HCT116 (cell line): ENCODE data around the gene HOXD1. TPM values are rescaled to one million over a fixed set of nuclear protein-coding genes. Genes with fewer than 3 reads are reported as not detected.

Source experiments
- ATAC-seq: fragments of 200-7000 bp; cut with Tn5 transposase; 2 replicates; pipeline ENCODE4 v1.9.1; 2020; ENCODE audit warnings: mild to moderate bottlenecking, moderate library complexity
- BruUV-seq: library from RNA; stranded (reverse); fragments of 400-500 nt; replicated peaks from 2 replicates; lab custom pipeline; 2021; lab: Mats Ljungman, UMichigan
- CTCF ChIA-PET: fragments of 300-600 bp; sonication (Branson Sonifier 250); formaldehyde crosslinking; loops from one replicate; lab custom pipeline; 2021; ENCODE audit warnings: antibody characterized with exemption; lab: Charles Lee
- POLR2A ChIA-PET: fragments of 300-600, 350-600 bp; sonication (Branson Sonifier 250); formaldehyde crosslinking; loops from one replicate; lab custom pipeline; 2021; ENCODE audit warnings: antibody characterized with exemption; lab: Charles Lee
- RAD21 ChIA-PET, 2 experiments: fragments of 300-600 bp; sonication (Branson Sonifier 250); formaldehyde crosslinking; loops; one replicate each; lab custom pipeline; 2023; ENCODE audit warnings: low total read pairs in 2 of 2; ENCODE audit not compliant: uncharacterized antibody in 2 of 2, unreplicated experiment in 2 of 2, low non-redundant PET in 1 of 2; lab: Charles Lee
- DNase-seq: peaks from one replicate; pipeline ENCODE4 v3.0.0-alpha.2; 2010; ENCODE audit warnings: low read depth, low spot score
- H2AFZ ChIP-seq: fragments of 200-600 bp; shearing (Covaris generic), sonication (generic); 2 replicates; pipeline ENCODE4 v1.6.1; 2017; ENCODE audit warnings: low read depth, mixed run types, mixed read lengths, antibody characterized with exemption, low read length; ENCODE audit not compliant: poor library complexity, severe bottlenecking
- H3K27ac ChIP-seq: 2 replicates; pipeline ENCODE4 v1.5.1; 2012; ENCODE audit warnings: low read depth, low read length
- H3K27me3 ChIP-seq: fragments of 200-600 bp; sonication (generic); 2 replicates; pipeline ENCODE4 v1.6.1; 2016; ENCODE audit warnings: mixed run types, low read length, mixed read lengths; ENCODE audit not compliant: insufficient read depth
- H3K36me3 ChIP-seq, 2 experiments: fragments of 200-500 bp in 1 of 2; fragments of 200-600 bp in 1 of 2; sonication (Bioruptor generic) in 1 of 2; sonication (generic) in 1 of 2; 2 replicates each; pipeline versions ENCODE4 v1.5.1 to v1.6.1; 2014 to 2016; ENCODE audit warnings: low read length in 2 of 2, inconsistent platforms in 1 of 2, mixed read lengths in 1 of 2, mixed run types in 1 of 2; ENCODE audit not compliant: insufficient read depth in 2 of 2, control insufficient read depth in 1 of 2
- H3K4me1 ChIP-seq, 2 experiments: fragments of 200-600 bp in 1 of 2; sonication (generic) in 1 of 2; 2 replicates each; pipeline versions ENCODE4 v1.5.1 to v1.6.1; 2012 to 2017; ENCODE audit warnings: low read length in 2 of 2, inconsistent platforms in 1 of 2, mild to moderate bottlenecking in 1 of 2, mixed read lengths in 1 of 2, mixed run types in 1 of 2, moderate library complexity in 1 of 2; ENCODE audit not compliant: insufficient read depth in 2 of 2, control insufficient read depth in 1 of 2
- H3K4me2 ChIP-seq: fragments of 200-600 bp; sonication (generic); 2 replicates; pipeline ENCODE4 v1.6.1; 2017; ENCODE audit warnings: mixed run types, low read length, mixed read lengths
- H3K4me3 ChIP-seq, 2 experiments: fragments of 200-600 bp in 1 of 2; sonication (generic) in 1 of 2; replicated peaks in 1 of 2; 2 replicates each; pipeline ENCODE4 v1.5.1; 2011 to 2016; ENCODE audit warnings: low read length in 2 of 2, control low read depth in 1 of 2, low read depth in 1 of 2, mild to moderate bottlenecking in 1 of 2, mixed read lengths in 1 of 2, mixed run types in 1 of 2
- H3K79me2 ChIP-seq: fragments of 200-600 bp; sonication (generic); 2 replicates; pipeline ENCODE4 v1.6.1; 2017; ENCODE audit warnings: mild to moderate bottlenecking, mixed run types, low read length, moderate library complexity, mixed read lengths; ENCODE audit not compliant: insufficient read depth
- H3K9ac ChIP-seq: fragments of 200-600 bp; sonication (generic); 2 replicates; pipeline ENCODE4 v1.6.1; 2016; ENCODE audit warnings: low read length, mixed read lengths
- H3K9me2 ChIP-seq: fragments of 200-600 bp; sonication (generic), shearing (Covaris generic); 2 replicates; pipeline ENCODE4 v1.6.1; 2017; ENCODE audit warnings: mixed run types, mild to moderate bottlenecking, moderate library complexity; ENCODE audit not compliant: insufficient read depth
- H3K9me3 ChIP-seq, 2 experiments: fragments of 200-500 bp in 1 of 2; fragments of 200-600 bp in 1 of 2; sonication (Bioruptor generic) in 1 of 2; sonication (generic) in 1 of 2; 2 replicates each; pipeline ENCODE4 v1.6.1; 2014 to 2017; ENCODE audit warnings: low read length in 2 of 2, mixed read lengths in 2 of 2, inconsistent platforms in 1 of 2, low read depth in 1 of 2, mild to moderate bottlenecking in 1 of 2, mixed run types in 1 of 2, moderate library complexity in 1 of 2; ENCODE audit not compliant: control insufficient read depth in 1 of 2, insufficient read depth in 1 of 2
- H4K20me1 ChIP-seq: fragments of 200-600 bp; sonication (generic), shearing (Covaris generic); 2 replicates; pipeline ENCODE4 v1.6.1; 2017; ENCODE audit warnings: mixed run types, mild to moderate bottlenecking, moderate library complexity; ENCODE audit not compliant: insufficient read depth
- CBX3 ChIP-seq: IDR thresholded peaks from 2 replicates; pipeline ENCODE4 v1.6.1; 2012; ENCODE audit warnings: low read depth
- CEBPB ChIP-seq: IDR thresholded peaks from 2 replicates; pipeline ENCODE4 v1.6.1; 2012; ENCODE audit warnings: low read depth
- EGR1 ChIP-seq: IDR thresholded peaks from 2 replicates; pipeline ENCODE4 v1.6.1; 2012; ENCODE audit warnings: low read depth
- EZH2phosphoT487 ChIP-seq: fragments of 200-600 bp; IDR thresholded peaks from 2 replicates; pipeline ENCODE4 v1.6.1; 2018; ENCODE audit warnings: antibody characterized with exemption, borderline replicate concordance
- POLR2AphosphoS5 ChIP-seq: IDR thresholded peaks from 2 replicates; pipeline ENCODE4 v1.6.1; 2011; ENCODE audit warnings: mild to moderate bottlenecking, low read depth, low read length, moderate library complexity
- SIN3A ChIP-seq: IDR thresholded peaks from 2 replicates; pipeline ENCODE4 v1.6.1; 2012; ENCODE audit warnings: low read depth
- YY1 ChIP-seq: IDR thresholded peaks from 2 replicates; pipeline ENCODE4 v1.6.1; 2011; ENCODE audit warnings: low read length, low read depth, moderate library complexity, mild to moderate bottlenecking; ENCODE audit not compliant: insufficient replicate concordance; ENCODE audit errors: extremely low read depth
- ZNF274 ChIP-seq: fragments of 200-500 bp; sonication (Bioruptor generic); IDR thresholded peaks from 2 replicates; pipeline ENCODE4 v1.6.1; 2014; ENCODE audit warnings: mild to moderate bottlenecking, low read depth, low read length, inconsistent platforms
- intact Hi-C: fragments of 100-400 bp; cut with micrococcal nuclease; formaldehyde crosslinking; loops from 2 replicates; pipeline ENCODE4 v1.10.0; 2022
- total RNA-seq: library from RNA; stranded (reverse); gene quantifications from one replicate; pipeline ENCODE4 v1.2.1, GENCODE V29; 2021; ENCODE audit not compliant: unreplicated experiment
- TF ChIP-seq, protein P1 (sequence below): IDR thresholded peaks from 2 replicates; pipeline ENCODE4 v1.6.1; 2012

HOXD1 gene
- total RNA-seq, 1 experiment from 2014 or later, result not detected

DNA sequence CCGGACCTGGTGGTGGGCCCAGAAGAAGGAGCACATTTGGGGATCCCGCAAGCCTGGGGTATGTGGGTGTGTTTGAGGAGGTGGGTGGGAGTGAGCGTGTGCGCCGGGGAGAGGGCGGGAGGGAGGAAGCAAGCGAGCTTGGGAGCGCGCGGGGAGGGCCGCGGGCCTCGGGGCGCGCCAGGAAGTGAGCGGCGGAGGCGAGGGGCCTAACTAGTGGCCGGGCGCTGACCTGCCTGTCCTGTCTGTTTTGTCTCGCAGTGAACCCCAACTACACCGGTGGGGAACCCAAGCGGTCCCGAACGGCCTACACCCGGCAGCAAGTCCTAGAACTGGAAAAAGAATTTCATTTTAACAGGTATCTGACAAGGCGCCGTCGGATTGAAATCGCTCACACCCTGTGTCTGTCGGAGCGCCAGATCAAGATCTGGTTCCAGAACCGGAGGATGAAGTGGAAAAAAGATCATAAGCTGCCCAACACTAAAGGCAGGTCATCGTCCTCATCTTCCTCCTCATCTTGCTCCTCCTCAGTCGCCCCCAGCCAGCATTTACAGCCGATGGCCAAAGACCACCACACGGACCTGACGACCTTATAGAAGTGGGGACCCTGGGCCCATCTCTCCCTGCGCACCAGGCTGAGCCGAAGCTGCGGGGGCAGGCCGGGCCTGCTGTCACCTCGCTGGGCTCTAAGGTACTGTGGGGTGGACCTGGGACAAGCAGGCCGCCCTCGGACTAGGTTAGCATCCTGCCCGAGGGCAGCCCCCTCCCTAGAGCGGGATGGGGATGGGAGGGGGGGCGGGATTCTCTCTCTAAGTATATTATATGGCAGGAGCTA is 35.9 kb upstream of the HOXD1 start:
- RAD21 ChIA-PET, result no interaction called here
- H3K9me2 ChIP-seq, result no peaks in the 10 kb centered on the region
- H3K27me3 ChIP-seq, result no peaks in the 10 kb centered on the region
- no peak for TF ChIP-seq CBX3
- TF ChIP-seq EGR1, result no peak
- TF ChIP-seq, protein P1, sequence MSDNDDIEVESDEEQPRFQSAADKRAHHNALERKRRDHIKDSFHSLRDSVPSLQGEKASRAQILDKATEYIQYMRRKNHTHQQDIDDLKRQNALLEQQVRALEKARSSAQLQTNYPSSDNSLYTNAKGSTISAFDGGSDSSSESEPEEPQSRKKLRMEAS, result no peak
- no peak for TF ChIP-seq YY1
- TF ChIP-seq ZNF274, result no peak
- TF ChIP-seq CEBPB, result no peak
- no peak for TF ChIP-seq POLR2AphosphoS5
- no peak for TF ChIP-seq EZH2phosphoT487
- no peak for TF ChIP-seq SIN3A
- TF ChIP-seq, all 23 proteins: peak for 0
- BruUV-seq, result no TSS peak
- Histone ChIP-seq H3K4me2 (no peak overlapping the region), H3K4me3 (no peak overlapping the region), H2AFZ (no peak overlapping the region), H3K4me1 (no peaks in the 10 kb centered on the region), H3K9ac (no peak overlapping the region), H3K79me2 (no peaks in the 10 kb centered on the region), H3K36me3 (no peaks in the 10 kb centered on the region), H4K20me1 (no peaks in the 10 kb centered on the region), H3K9me3 (no peaks in the 10 kb centered on the region), H3K27ac (no peak overlapping the region)
- ATAC-seq (no peak), DNase-seq (no peak)
- CTCF ChIA-PET, result no interaction called here
- POLR2A ChIA-PET, result no interaction called here
- intact Hi-C loops, result no loop called here
